Activated T-helper 17 cell treated with anti-CD3 and anti-CD28 coated beads, Interleukin-2, amount 50 U/mL, for 72 hours (primary cell): ENCODE results near the gene TSPAN1. TPM values are rescaled to one million over a fixed set of nuclear protein-coding genes. Genes with fewer than 3 reads are reported as not detected.

Experiments used
- total RNA-seq, 2 donors: library from RNA; stranded (reverse); gene quantifications; one replicate each; pipeline ENCODE4 v1.2.3, GENCODE V29; 2022

TSPAN1 gene
- total RNA-seq, 2 donors from 2014 or later, result not detected

Other genes with a start within 250 kb of the TSPAN1 start
- 1 to 10 TPM in 1 of 2 donors, under 1 TPM in 1; 0.56 to 2.2 TPM for gene PIK3R3, start 42.5 kb upstream of the TSPAN1 start, total RNA-seq
- not detected for gene P3R3URF, start 1.4 kb downstream of the TSPAN1 start, total RNA-seq
- gene POMGNT1, start 23.3 kb downstream of the TSPAN1 start, total RNA-seq, result 10 to 100 TPM; 36.0 to 40.6 TPM
- under 1 TPM in 1 of 2 donors, not detected in 1; 0.24 TPM for gene LURAP1, start 28.2 kb downstream of the TSPAN1 start, total RNA-seq
- 10 to 100 TPM; 50.8 to 56.5 TPM for gene RAD54L, start 72.7 kb downstream of the TSPAN1 start, total RNA-seq
- gene LRRC41, start 128.5 kb downstream of the TSPAN1 start, total RNA-seq, result 10 to 100 TPM; 30.1 to 37.7 TPM
- 100 to 1,000 TPM; 272 to 374 TPM for gene UQCRH, start 128.6 kb downstream of the TSPAN1 start, total RNA-seq
- gene NSUN4, start 165.7 kb downstream of the TSPAN1 start, total RNA-seq, result 10 to 100 TPM; 23.3 to 24.5 TPM
- gene FAAH, start 219.2 kb downstream of the TSPAN1 start, total RNA-seq, result 1 to 10 TPM; 2.1 to 5.6 TPM